ENCODE measurements around the gene LRTM2. TPM values are rescaled to one million over a fixed set of nuclear protein-coding genes. Genes with fewer than 3 reads are reported as not detected.
A peak's percentile ranks its signal among the peaks of the same experiment; 100 is the strongest.

Gene LRTM2
- not detected in 2 replicates for total RNA-seq (2014; rRNA removed; shearing (Covaris generic); ENCODE audit: low replicate concordance)

DNA sequence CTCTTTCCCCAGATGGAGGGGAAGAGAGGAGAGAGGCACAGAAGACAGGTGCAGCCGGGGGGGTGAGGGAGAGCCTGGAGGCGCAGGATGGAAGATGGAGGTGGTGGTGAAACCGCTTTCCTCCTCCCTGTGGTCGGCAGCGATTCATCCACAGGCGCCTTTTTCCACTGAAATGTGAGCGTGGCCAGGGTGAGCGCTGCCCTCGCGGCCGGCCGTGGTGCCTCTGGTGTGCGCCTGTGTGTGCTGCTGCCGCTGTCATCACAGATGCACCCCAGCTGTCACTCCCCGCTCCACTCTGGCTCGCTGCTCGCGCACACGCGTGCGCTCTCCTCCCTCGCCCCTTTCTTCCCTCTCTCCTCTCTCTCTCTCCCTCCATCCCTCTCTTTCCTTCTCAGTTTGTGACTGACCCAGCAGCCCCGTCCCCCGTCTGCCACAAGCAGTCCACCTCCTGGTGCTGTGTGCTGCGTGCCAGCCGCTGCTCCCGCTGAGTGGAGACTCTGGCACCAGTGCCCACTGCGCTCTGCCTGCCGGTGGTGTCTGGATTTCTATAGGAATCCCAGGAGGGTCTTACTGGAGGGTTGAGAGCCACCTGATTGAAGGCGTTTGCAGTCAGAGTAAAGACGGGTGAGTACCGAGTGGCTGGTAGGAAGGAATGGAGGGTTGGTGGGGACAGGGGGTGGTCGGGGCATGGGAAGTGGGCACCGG lies at the start of gene LRTM2:
Gene LRTM2, plus strand, starts transcription at position 375 of the 705 bp plus-strand sequence. CDS start 7,584 bp downstream, outside the sequence.
- Histone ChIP-seq H3K4me3 (ENCODE audit: low read length) (no peak within 1 kb of the TSS), H4K20me1 (ENCODE audit: insufficient read depth, low read depth, low read length) (no peaks in the 10 kb centered on the region), H3K79me2 (ENCODE audit: low read length) (no peaks in the 10 kb centered on the region), H3K9me2 (replicated peaks; ENCODE audit: insufficient read depth, low read length) (no peaks in the 10 kb centered on the region), H2AFZ (ENCODE audit: low read length) (no peak within 1 kb of the TSS), H3K27ac (ENCODE audit: low read length) (no peak within 1 kb of the TSS), H3K4me2 (ENCODE audit: low read depth, low read length, poor library complexity, severe bottlenecking) (no peak within 1 kb of the TSS), H3K9ac (ENCODE audit: low read length) (no peak within 1 kb of the TSS), H3K4me1 (ENCODE audit: low read length) (no peaks in the 10 kb centered on the region), H3K36me3 (ENCODE audit: insufficient read depth, low read length) (no peaks in the 10 kb centered on the region), H3K27me3 (ENCODE audit: low read length) (no peaks in the 10 kb centered on the region), H3K9me3 (ENCODE audit: low read length) (no peaks in the 10 kb centered on the region)
- DNase-seq, result no peak

DNA sequence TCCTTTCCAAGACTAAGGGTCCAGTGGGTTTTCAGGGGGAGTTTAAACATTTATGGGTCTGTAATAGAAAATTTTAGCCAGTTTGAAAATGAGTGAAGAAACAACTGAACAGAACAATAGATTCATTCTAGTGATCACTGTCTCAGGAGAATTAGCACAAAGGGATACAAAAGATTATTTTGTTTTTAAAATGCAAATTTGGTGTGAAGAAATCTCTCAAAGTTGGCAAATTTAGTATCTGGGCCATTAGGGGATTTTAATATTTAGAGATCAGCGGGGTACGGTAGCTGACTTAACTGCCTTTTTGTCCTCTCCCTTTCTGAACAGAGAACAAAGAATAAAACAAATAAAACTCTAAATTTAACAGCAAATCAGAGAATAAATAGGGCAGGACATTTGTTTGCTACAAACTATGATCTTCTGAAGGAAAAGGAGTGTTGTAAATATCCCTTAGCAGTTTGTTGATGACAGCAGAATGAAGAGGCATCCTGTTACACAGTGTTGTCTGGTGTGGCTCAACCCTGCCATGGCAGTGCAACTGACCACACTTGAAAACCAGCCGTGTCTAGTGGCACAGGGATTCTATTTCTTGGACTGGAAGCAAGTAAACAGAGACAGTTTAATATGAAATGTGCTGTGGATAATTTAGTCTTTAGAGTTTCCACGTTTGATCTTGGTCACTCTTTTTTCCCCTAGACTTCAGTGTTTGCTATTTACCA lies 46.3 kb upstream of the LRTM2 start:
- peaks cover 26% of the 10 kb centered on the region; the same call in 1 of the 2 replicates for H3K36me3 ChIP-seq (ENCODE audit: insufficient read depth, low read length)
- peak overlapping the region; percentile 40 for H3K4me2 ChIP-seq (ENCODE audit: low read depth, low read length, poor library complexity, severe bottlenecking)
- no peak overlapping the region for H3K9ac ChIP-seq (ENCODE audit: low read length)
- no peak overlapping the region for H3K4me3 ChIP-seq (ENCODE audit: low read length)
- H3K27ac ChIP-seq (ENCODE audit: low read length), result peak overlapping the region; percentile 34
- no peaks in the 10 kb centered on the region for H3K27me3 ChIP-seq (ENCODE audit: low read length)
- no peaks in the 10 kb centered on the region for H3K9me2 ChIP-seq (replicated peaks; ENCODE audit: insufficient read depth, low read length)
- H2AFZ ChIP-seq (ENCODE audit: low read length), result no peak overlapping the region
- H4K20me1 ChIP-seq (ENCODE audit: insufficient read depth, low read depth, low read length), result no peaks in the 10 kb centered on the region; the same call in 1 of the 2 replicates
- peaks cover 52% of the 10 kb centered on the region for H3K4me1 ChIP-seq (ENCODE audit: low read length)
- H3K9me3 ChIP-seq (ENCODE audit: low read length), result no peaks in the 10 kb centered on the region
- no peak for DNase-seq
- H3K79me2 ChIP-seq (ENCODE audit: low read length), result peaks cover 89% of the 10 kb centered on the region

DNA sequence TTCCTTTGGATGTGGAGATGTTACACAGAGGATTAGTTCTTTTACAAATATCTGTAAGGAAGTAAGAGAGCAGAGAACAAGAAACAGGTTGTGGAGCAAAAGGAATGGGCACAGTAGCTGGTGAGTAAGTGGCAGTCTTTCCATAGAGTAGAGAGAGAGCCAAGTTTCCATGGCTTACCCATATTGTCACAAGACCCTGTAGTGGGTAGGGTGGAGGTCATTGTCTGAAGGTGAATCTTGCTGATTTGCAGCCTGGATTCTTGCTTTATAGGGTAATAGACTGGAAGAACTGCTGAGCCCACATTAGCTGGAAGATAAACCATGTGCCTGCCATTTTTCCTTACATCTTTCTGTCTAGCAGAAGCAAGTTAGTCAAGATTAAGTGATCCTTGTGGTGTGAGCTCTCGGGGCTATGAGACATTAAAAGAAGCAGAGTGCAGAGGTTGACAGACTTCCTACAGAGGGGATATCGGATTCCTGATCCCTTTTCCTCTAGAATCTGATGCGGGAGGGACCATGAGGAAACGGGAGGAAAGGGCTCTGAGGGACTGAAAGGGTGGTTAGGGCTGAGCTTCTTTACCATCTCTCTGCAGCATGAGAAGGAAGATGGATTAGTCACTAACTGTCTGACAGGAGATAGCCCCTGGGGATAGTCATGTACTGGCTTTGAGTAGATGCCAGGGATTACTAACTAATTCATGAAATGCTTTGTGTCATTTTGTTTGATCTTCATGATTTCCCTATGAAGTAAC lies 44.0 kb upstream of the LRTM2 start:
- H3K9ac ChIP-seq (ENCODE audit: low read length), result no peak overlapping the region
- peak overlapping the region; percentile 33; the same call in 1 of the 2 replicates for H3K27ac ChIP-seq (ENCODE audit: low read length)
- H3K27me3 ChIP-seq (ENCODE audit: low read length), result no peaks in the 10 kb centered on the region
- no peak for DNase-seq
- no peaks in the 10 kb centered on the region for H3K9me2 ChIP-seq (replicated peaks; ENCODE audit: insufficient read depth, low read length)
- H3K79me2 ChIP-seq (ENCODE audit: low read length), result peaks cover 88% of the 10 kb centered on the region
- no peaks in the 10 kb centered on the region for H3K9me3 ChIP-seq (ENCODE audit: low read length)
- H3K4me2 ChIP-seq (ENCODE audit: low read depth, low read length, poor library complexity, severe bottlenecking), result peak overlapping the region; percentile 6
- H3K36me3 ChIP-seq (ENCODE audit: insufficient read depth, low read length), result peaks cover 26% of the 10 kb centered on the region; the same call in 1 of the 2 replicates
- H3K4me1 ChIP-seq (ENCODE audit: low read length), result peaks cover 60% of the 10 kb centered on the region
- H3K4me3 ChIP-seq (ENCODE audit: low read length), result no peak overlapping the region
- H2AFZ ChIP-seq (ENCODE audit: low read length), result no peak overlapping the region
- no peaks in the 10 kb centered on the region; the same call in 1 of the 2 replicates for H4K20me1 ChIP-seq (ENCODE audit: insufficient read depth, low read depth, low read length)

DNA sequence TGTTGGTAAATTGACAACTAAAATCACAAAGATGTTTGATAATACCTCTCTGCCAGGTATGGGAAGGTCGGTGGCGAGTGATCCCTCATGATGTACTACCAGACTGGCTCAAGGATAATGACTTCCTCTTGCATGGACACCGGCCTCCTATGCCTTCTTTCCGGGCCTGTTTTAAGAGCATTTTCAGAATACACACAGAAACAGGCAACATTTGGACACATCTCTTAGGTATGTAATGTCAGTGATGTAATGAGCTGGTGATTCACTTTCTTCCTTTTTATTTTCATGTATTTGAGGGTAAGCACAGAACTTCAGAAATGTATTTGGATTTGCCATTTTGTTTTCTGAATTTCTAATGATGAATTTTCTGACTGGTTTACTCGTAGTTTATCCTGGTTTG lies 42.6 kb upstream of the LRTM2 start:
- no peak overlapping the region for H3K4me2 ChIP-seq (ENCODE audit: low read depth, low read length, poor library complexity, severe bottlenecking)
- H3K79me2 ChIP-seq (ENCODE audit: low read length), result peaks cover 74% of the 10 kb centered on the region
- no peak for DNase-seq
- no peak overlapping the region for H3K27ac ChIP-seq (ENCODE audit: low read length)
- no peaks in the 10 kb centered on the region; the same call in 1 of the 2 replicates for H4K20me1 ChIP-seq (ENCODE audit: insufficient read depth, low read depth, low read length)
- peaks cover 60% of the 10 kb centered on the region for H3K4me1 ChIP-seq (ENCODE audit: low read length)
- H3K27me3 ChIP-seq (ENCODE audit: low read length), result no peaks in the 10 kb centered on the region
- H3K4me3 ChIP-seq (ENCODE audit: low read length), result no peak overlapping the region
- H3K9me2 ChIP-seq (replicated peaks; ENCODE audit: insufficient read depth, low read length), result no peaks in the 10 kb centered on the region
- no peak overlapping the region for H3K9ac ChIP-seq (ENCODE audit: low read length)
- peaks cover 24% of the 10 kb centered on the region; the same call in 1 of the 2 replicates for H3K36me3 ChIP-seq (ENCODE audit: insufficient read depth, low read length)
- no peaks in the 10 kb centered on the region for H3K9me3 ChIP-seq (ENCODE audit: low read length)
- no peak overlapping the region for H2AFZ ChIP-seq (ENCODE audit: low read length)

DNA sequence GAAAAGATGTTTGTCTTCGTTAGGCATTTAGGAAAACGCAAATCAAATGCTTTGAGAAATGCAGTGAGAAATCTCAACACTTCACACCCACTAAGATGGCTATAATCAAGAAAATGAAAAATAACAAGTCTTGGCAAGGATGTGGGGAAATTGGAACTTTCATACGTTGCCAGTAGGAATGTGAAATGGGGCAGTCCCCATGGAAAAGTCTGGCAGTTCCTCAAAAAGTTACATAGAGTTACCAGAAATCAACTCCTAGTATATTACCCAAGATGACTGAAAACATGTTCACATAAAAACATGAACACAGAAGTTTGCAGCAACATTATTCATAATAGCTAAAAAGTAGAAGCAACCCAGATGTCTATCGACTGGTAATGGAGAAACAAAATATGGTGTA lies 41.5 kb upstream of the LRTM2 start:
- H3K9me3 ChIP-seq (ENCODE audit: low read length), result no peaks in the 10 kb centered on the region
- peaks cover 21% of the 10 kb centered on the region; the same call in 1 of the 2 replicates for H3K36me3 ChIP-seq (ENCODE audit: insufficient read depth, low read length)
- H3K27ac ChIP-seq (ENCODE audit: low read length), result no peak overlapping the region
- peaks cover 49% of the 10 kb centered on the region for H3K4me1 ChIP-seq (ENCODE audit: low read length)
- peaks cover 66% of the 10 kb centered on the region for H3K79me2 ChIP-seq (ENCODE audit: low read length)
- H3K9me2 ChIP-seq (replicated peaks; ENCODE audit: insufficient read depth, low read length), result no peaks in the 10 kb centered on the region
- H3K4me2 ChIP-seq (ENCODE audit: low read depth, low read length, poor library complexity, severe bottlenecking), result no peak overlapping the region
- no peaks in the 10 kb centered on the region for H4K20me1 ChIP-seq (ENCODE audit: insufficient read depth, low read depth, low read length)
- no peak for DNase-seq
- H2AFZ ChIP-seq (ENCODE audit: low read length), result no peak overlapping the region
- no peak overlapping the region for H3K4me3 ChIP-seq (ENCODE audit: low read length)
- no peak overlapping the region for H3K9ac ChIP-seq (ENCODE audit: low read length)
- no peaks in the 10 kb centered on the region for H3K27me3 ChIP-seq (ENCODE audit: low read length)

- no peaks in the 10 kb centered on the region for H4K20me1 ChIP-seq (ENCODE audit: insufficient read depth, low read depth, low read length)
- H3K4me3 ChIP-seq (ENCODE audit: low read length), result no peak overlapping the region
- DNase-seq, result no peak
- no peak overlapping the region for H2AFZ ChIP-seq (ENCODE audit: low read length)
- H3K27me3 ChIP-seq (ENCODE audit: low read length), result no peaks in the 10 kb centered on the region
- H3K27ac ChIP-seq (ENCODE audit: low read length), result no peak overlapping the region
- H3K9ac ChIP-seq (ENCODE audit: low read length), result no peak overlapping the region
- no peak overlapping the region for H3K4me2 ChIP-seq (ENCODE audit: low read depth, low read length, poor library complexity, severe bottlenecking)
- H3K4me1 ChIP-seq (ENCODE audit: low read length), result peaks cover 41% of the 10 kb centered on the region
- H3K9me2 ChIP-seq (replicated peaks; ENCODE audit: insufficient read depth, low read length), result no peaks in the 10 kb centered on the region
- peaks cover 24% of the 10 kb centered on the region; the same call in 1 of the 2 replicates for H3K36me3 ChIP-seq (ENCODE audit: insufficient read depth, low read length)
- peaks cover 60% of the 10 kb centered on the region for H3K79me2 ChIP-seq (ENCODE audit: low read length)
- H3K9me3 ChIP-seq (ENCODE audit: low read length), result no peaks in the 10 kb centered on the region
These were observed 40.6 kb upstream of the LRTM2 start for GRCh38 chr12:1779783-1780182.

- Histone ChIP-seq H3K4me3 (ENCODE audit: low read length) (no peak overlapping the region), H3K4me2 (ENCODE audit: low read depth, low read length, poor library complexity, severe bottlenecking) (no peak overlapping the region), H3K9me2 (replicated peaks; ENCODE audit: insufficient read depth, low read length) (no peaks in the 10 kb centered on the region), H3K4me1 (ENCODE audit: low read length) (peaks cover 22% of the 10 kb centered on the region), H4K20me1 (ENCODE audit: insufficient read depth, low read depth, low read length) (no peaks in the 10 kb centered on the region), H3K27me3 (ENCODE audit: low read length) (no peaks in the 10 kb centered on the region), H3K9me3 (ENCODE audit: low read length) (no peaks in the 10 kb centered on the region), H3K9ac (ENCODE audit: low read length) (no peak overlapping the region), H3K79me2 (ENCODE audit: low read length) (peaks cover 41% of the 10 kb centered on the region), H3K36me3 (ENCODE audit: insufficient read depth, low read length) (peaks cover 37% of the 10 kb centered on the region; the same call in 1 of the 2 replicates), H2AFZ (ENCODE audit: low read length) (no peak overlapping the region), H3K27ac (ENCODE audit: low read length) (no peak overlapping the region)
- DNase-seq, result no peak
These were observed 38.6 kb upstream of the LRTM2 start for GRCh38 chr12:1781772-1782171.

DNA sequence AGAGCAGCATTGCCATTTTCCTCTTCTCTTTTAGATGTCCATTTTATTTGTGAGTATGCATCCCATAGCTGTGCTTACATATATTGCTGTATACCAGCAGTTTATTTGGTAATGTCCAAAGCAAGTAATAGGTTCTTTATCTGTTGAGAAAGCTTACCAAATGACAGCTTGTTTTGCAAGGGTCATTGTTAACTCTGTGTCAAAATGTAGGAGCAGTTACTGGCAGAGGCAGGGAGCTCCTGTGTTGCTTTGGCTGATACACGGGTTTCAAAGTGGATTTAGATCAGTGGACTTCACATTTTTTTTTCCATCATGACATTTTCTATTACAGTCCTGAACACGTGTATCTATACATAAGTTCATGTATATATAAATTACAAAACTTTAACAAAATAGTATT lies 38.1 kb upstream of the LRTM2 start:
- H3K9me3 ChIP-seq (ENCODE audit: low read length), result no peaks in the 10 kb centered on the region
- peaks cover 20% of the 10 kb centered on the region for H3K4me1 ChIP-seq (ENCODE audit: low read length)
- H3K27me3 ChIP-seq (ENCODE audit: low read length), result no peaks in the 10 kb centered on the region
- H3K27ac ChIP-seq (ENCODE audit: low read length), result no peak overlapping the region
- no peak overlapping the region for H3K9ac ChIP-seq (ENCODE audit: low read length)
- H3K79me2 ChIP-seq (ENCODE audit: low read length), result peaks cover 40% of the 10 kb centered on the region
- H3K36me3 ChIP-seq (ENCODE audit: insufficient read depth, low read length), result peaks cover 39% of the 10 kb centered on the region; the same call in 1 of the 2 replicates
- H2AFZ ChIP-seq (ENCODE audit: low read length), result no peak overlapping the region
- DNase-seq, result no peak
- H3K4me2 ChIP-seq (ENCODE audit: low read depth, low read length, poor library complexity, severe bottlenecking), result no peak overlapping the region
- no peaks in the 10 kb centered on the region for H3K9me2 ChIP-seq (replicated peaks; ENCODE audit: insufficient read depth, low read length)
- no peaks in the 10 kb centered on the region for H4K20me1 ChIP-seq (ENCODE audit: insufficient read depth, low read depth, low read length)
- H3K4me3 ChIP-seq (ENCODE audit: low read length), result no peak overlapping the region

Measured in Karpas-422 (cell line).